22Rv1 (cell line): ENCODE data around the gene USP44.

Source experiments
- H3K27ac ChIP-seq: fragments of 450-650 bp; 2 replicates; pipeline ENCODE4 v1.5.1; 2017
- CTCF ChIP-seq: fragments of 450-650 bp; IDR thresholded peaks from 2 replicates; pipeline ENCODE4 v1.5.1; 2017; ENCODE audit warnings: mild to moderate bottlenecking
- ZFX ChIP-seq: fragments of 450-650 bp; IDR thresholded peaks from 2 replicates; pipeline ENCODE4 v1.6.1; 2017; ENCODE audit warnings: antibody characterized with exemption, borderline replicate concordance

Gene USP44

DNA sequence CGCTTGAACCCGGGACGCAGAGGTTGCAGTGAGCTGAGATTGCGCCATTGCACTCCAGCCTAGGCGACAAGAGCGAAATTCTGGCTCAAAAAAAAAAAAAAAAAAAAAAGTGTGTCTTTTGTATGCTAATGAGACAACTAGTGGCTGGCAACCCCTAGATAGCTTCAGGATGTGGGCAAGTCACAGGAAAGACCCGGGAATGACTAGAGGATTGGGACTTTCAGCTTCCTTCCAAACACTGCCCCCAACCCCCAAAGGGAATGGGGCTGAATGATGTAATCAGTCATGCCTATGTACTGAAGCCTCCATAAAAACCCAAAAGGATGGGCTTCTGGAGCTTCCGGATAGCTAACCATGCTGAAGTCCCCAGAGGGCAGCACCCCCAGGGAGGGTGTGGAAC, 28.6 kb downstream of the USP44 start:
- no peak overlapping the region for H3K27ac ChIP-seq
- TF ChIP-seq CTCF (no peak), ZFX (no peak)

GRCh38 chr12:95520816-95521215, 30.5 kb downstream of the USP44 start:
- TF ChIP-seq ZFX (no peak), CTCF (no peak)
- H3K27ac ChIP-seq: no peak overlapping the region

- no peak overlapping the region for H3K27ac ChIP-seq
- no peak for TF ChIP-seq ZFX
- TF ChIP-seq CTCF: no peak
These were observed 32.3 kb downstream of the USP44 start for GRCh38 chr12:95518944-95519343.

DNA sequence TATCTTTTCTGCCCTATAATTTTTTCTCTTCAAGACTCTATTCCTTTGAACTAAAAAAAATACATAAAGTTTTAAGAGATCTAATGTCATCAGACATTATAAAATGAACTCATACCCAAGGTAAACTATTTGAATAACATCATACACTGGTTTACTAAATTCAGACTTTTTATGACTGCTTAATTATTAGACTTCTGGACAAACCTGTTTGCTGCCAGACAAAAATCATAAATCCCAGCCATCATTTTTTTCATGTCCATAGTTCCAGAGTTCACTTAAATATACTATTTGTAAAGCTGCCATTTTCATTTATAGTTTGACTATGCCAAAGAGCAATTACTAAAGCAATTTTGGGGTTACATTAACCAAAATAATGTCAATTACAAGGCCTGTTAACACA, 34.0 kb downstream of the USP44 start:
- TF ChIP-seq CTCF: no peak
- no peak for TF ChIP-seq ZFX
- no peak overlapping the region for H3K27ac ChIP-seq

DNA sequence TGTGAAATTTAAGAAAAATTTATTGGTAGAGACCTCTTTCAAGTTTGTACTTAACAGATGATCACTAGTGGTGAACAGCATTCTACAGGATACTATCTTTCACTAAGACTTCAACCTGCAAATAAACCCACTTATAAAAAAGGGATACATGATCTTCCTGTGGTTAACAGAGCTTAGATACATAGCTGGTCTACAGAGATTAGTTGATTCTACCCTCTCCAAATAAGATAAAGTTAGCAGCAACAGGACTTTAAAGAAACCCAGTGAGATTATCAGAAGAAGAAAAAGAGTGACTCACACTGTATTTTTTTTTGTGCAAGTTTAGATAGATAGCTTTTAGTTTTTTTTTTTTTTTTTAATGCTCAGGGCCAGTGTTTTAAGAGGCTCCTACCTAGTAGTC, 34.5 kb downstream of the USP44 start:
- no peak for TF ChIP-seq CTCF
- TF ChIP-seq ZFX: no peak
- no peak overlapping the region for H3K27ac ChIP-seq

GRCh38 chr12:95515197-95515596, 36.1 kb downstream of the USP44 start:
- TF ChIP-seq ZFX: no peak
- TF ChIP-seq CTCF: no peak
- no peak overlapping the region for H3K27ac ChIP-seq

DNA sequence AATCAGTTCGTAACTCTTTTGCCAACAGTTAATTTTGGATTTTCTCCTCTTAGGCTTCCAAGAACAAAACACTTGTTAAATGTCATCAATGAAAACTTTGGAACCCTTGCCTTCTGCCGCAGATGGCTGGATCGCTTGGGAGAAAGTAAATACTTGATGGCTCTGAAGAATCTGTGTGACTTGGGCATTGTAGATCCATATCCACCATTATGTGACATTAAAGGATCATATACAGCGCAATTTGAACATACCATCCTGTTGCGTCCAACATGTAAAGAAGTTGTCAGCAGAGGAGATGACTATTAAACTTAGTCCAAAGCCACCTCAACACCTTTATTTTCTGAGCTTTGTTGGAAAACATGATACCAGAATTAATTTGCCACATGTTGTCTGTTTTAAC, 37.7 kb downstream of the USP44 start:
- no peak overlapping the region for H3K27ac ChIP-seq
- TF ChIP-seq CTCF (no peak), ZFX (no peak)

DNA sequence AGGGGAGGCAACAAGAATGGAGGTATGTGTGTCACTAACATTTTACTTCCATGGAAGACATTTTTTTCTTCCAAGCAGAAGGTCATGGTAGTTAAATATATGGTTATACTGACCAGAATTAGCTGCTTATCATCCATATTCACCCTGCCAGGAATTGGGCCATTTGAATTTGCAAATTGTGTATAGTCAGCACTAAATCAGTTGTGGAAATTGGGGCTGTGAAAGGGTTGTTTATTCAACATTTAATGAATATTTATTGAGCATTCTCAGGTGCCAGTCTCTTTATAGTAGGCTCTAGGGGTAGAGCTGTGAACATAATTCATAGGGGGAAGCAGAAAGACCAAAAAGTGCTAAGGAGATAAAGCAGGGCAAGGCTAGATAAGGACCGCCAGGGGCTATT, 39.3 kb downstream of the USP44 start:
- TF ChIP-seq CTCF: no peak
- TF ChIP-seq ZFX: no peak

More for the DNA sequence above, 39.3 kb downstream of the USP44 start:
- H3K27ac ChIP-seq: no peak overlapping the region
